H1 (cell line): ENCODE results near the gene VGLL1. TPM values are rescaled to one million over a fixed set of nuclear protein-coding genes. Genes with fewer than 3 reads are reported as not detected.

Experiments
- CTCF ChIA-PET: fragments of 300-600 bp; sonication (Branson Sonifier 250); formaldehyde crosslinking; loops from one replicate; lab custom pipeline; 2021; ENCODE audit not compliant: partially characterized antibody; lab: Charles Lee
- POLR2A ChIA-PET: fragments of 300-600 bp; sonication (Branson Sonifier 250); formaldehyde crosslinking; loops from one replicate; lab custom pipeline; 2021; ENCODE audit warnings: inconsistent platforms; ENCODE audit not compliant: partially characterized antibody; lab: Charles Lee
- DNase-seq, 2 experiments: peaks; one replicate each; pipeline versions ENCODE4 v3.0.0 to v3.0.0-alpha.2; 2010 to 2022; ENCODE audit warnings: low spot score in 2 of 2, low read depth in 1 of 2, mixed read lengths in 1 of 2
- FAIRE-seq: peaks from 2 replicates; lab custom pipeline; 2011; peaks lifted over from hg19 to GRCh38; lab: Jason Lieb, UNC
- H2AFZ ChIP-seq: 2 replicates; pipeline ENCODE4 v1.8.1; 2012; ENCODE audit warnings: low read length, inconsistent platforms
- H2AK5ac ChIP-seq: 2 replicates; pipeline ENCODE4 v1.6.1; 2013; ENCODE audit warnings: low read depth, low read length
- H2BK120ac ChIP-seq: replicated peaks from 2 replicates; pipeline ENCODE3; 2013; ENCODE audit warnings: low read depth, low read length, inconsistent platforms
- H2BK12ac ChIP-seq: 2 replicates; pipeline ENCODE4 v1.6.1; 2013; ENCODE audit warnings: low read depth, low read length
- H2BK15ac ChIP-seq: 2 replicates; pipeline ENCODE4 v1.6.1; 2013; ENCODE audit warnings: low read length
- H2BK20ac ChIP-seq: 2 replicates; pipeline ENCODE4 v1.6.1; 2013; ENCODE audit warnings: low read length
- H2BK5ac ChIP-seq: 2 replicates; pipeline ENCODE4 v1.6.1; 2013; ENCODE audit warnings: low read depth, low read length
- H3K14ac ChIP-seq: 2 replicates; pipeline ENCODE4 v1.6.1; 2013; ENCODE audit warnings: inconsistent platforms; ENCODE audit not compliant: insufficient read length
- H3K18ac ChIP-seq: 2 replicates; pipeline ENCODE4 v1.6.1; 2013; ENCODE audit warnings: low read length; ENCODE audit errors: extremely low read depth
- H3K23ac ChIP-seq: 2 replicates; pipeline ENCODE4 v1.6.1; 2013; ENCODE audit warnings: inconsistent platforms; ENCODE audit not compliant: insufficient read length
- H3K23me2 ChIP-seq: 2 replicates; pipeline ENCODE4 v1.6.1; 2013; ENCODE audit warnings: low read depth, low read length
- H3K27ac ChIP-seq: 2 replicates; pipeline ENCODE4 v1.6.1; 2011; ENCODE audit warnings: low read depth, low read length, inconsistent platforms
- H3K27me3 ChIP-seq, 4 experiments: replicated peaks in 1 of 4; 1 replicate in 1 of 4; 2 replicates in 3 of 4; pipeline versions ENCODE4 v1.6.1 to v1.8.1; 2011 to 2013; ENCODE audit warnings: low read length in 3 of 4, mild to moderate bottlenecking in 3 of 4, inconsistent platforms in 2 of 4, mixed read lengths in 2 of 4, moderate library complexity in 1 of 4; ENCODE audit not compliant: control insufficient read depth in 3 of 4, insufficient read depth in 3 of 4; ENCODE audit errors: extremely low read depth in 1 of 4
- H3K36me3 ChIP-seq, 4 experiments: 2 replicates each; pipeline versions ENCODE4 v1.6.1 to v1.8.1; 2011 to 2013; ENCODE audit warnings: mild to moderate bottlenecking in 4 of 4, low read length in 3 of 4, moderate library complexity in 2 of 4, control low read depth in 1 of 4, inconsistent platforms in 1 of 4; ENCODE audit not compliant: insufficient read depth in 4 of 4, control insufficient read depth in 2 of 4
- H3K4ac ChIP-seq: replicated peaks from 2 replicates; pipeline ENCODE3; 2013; ENCODE audit warnings: low read length, low read depth, mixed read lengths, inconsistent platforms; ENCODE audit not compliant: insufficient read length
- H3K4me1 ChIP-seq, 4 experiments: replicated peaks in 1 of 4; 1 replicate in 1 of 4; 2 replicates in 3 of 4; pipeline versions ENCODE4 v1.6.1 to v1.8.1; 2011 to 2013; ENCODE audit warnings: low read length in 3 of 4, inconsistent platforms in 2 of 4, mixed read lengths in 1 of 4; ENCODE audit not compliant: insufficient read depth in 4 of 4, control insufficient read depth in 3 of 4
- H3K4me2 ChIP-seq, 2 experiments: 2 replicates each; pipeline versions ENCODE4 v1.6.1 to v1.8.1; 2011 to 2013; ENCODE audit warnings: low read depth in 2 of 2, low read length in 2 of 2, control low read depth in 1 of 2, inconsistent platforms in 1 of 2, mild to moderate bottlenecking in 1 of 2; ENCODE audit not compliant: insufficient read depth in 1 of 2
- H3K4me3 ChIP-seq, 4 experiments: fragments of 200-600, 300-600 bp in 1 of 4; sonication (generic), shearing (Covaris generic), sonication (Bioruptor Twin) in 1 of 4; 2 replicates each; pipeline versions ENCODE4 v1.5.1 to v1.8.1; 2011 to 2016; ENCODE audit warnings: low read length in 4 of 4, low read depth in 3 of 4, control low read depth in 2 of 4, inconsistent platforms in 2 of 4, mild to moderate bottlenecking in 2 of 4, mixed read lengths in 1 of 4, moderate library complexity in 1 of 4; ENCODE audit not compliant: insufficient read depth in 2 of 4; ENCODE audit errors: extremely low read depth in 1 of 4
- H3K56ac ChIP-seq: replicated peaks from 2 replicates; pipeline ENCODE3; 2013; ENCODE audit warnings: low read depth, mild to moderate bottlenecking, mixed read lengths, low read length, inconsistent platforms; ENCODE audit not compliant: insufficient read length
- H3K79me1 ChIP-seq: 2 replicates; pipeline ENCODE4 v1.6.1; 2013; ENCODE audit warnings: low read depth, low read length, control low read depth
- H3K79me2 ChIP-seq, 2 experiments: 2 replicates each; pipeline versions ENCODE4 v1.6.1 to v1.8.1; 2012 to 2013; ENCODE audit warnings: low read length in 2 of 2, mild to moderate bottlenecking in 2 of 2, inconsistent platforms in 1 of 2; ENCODE audit not compliant: insufficient read depth in 2 of 2, control insufficient read depth in 1 of 2
- H3K9ac ChIP-seq, 4 experiments: replicated peaks in 1 of 4; 1 replicate in 1 of 4; 2 replicates in 3 of 4; pipeline versions ENCODE4 v1.6.1 to v1.8.1; 2011 to 2013; ENCODE audit warnings: low read depth in 3 of 4, low read length in 3 of 4, control low read depth in 2 of 4, mild to moderate bottlenecking in 2 of 4, moderate library complexity in 2 of 4, inconsistent platforms in 1 of 4; ENCODE audit errors: extremely low read depth in 1 of 4
- H3K9me3 ChIP-seq, 2 experiments: 2 replicates each; pipeline versions ENCODE4 v1.6.1 to v1.8.1; 2012 to 2013; ENCODE audit warnings: mild to moderate bottlenecking in 2 of 2, moderate library complexity in 2 of 2, control low read depth in 1 of 2, inconsistent platforms in 1 of 2, low read depth in 1 of 2, low read length in 1 of 2, mixed read lengths in 1 of 2; ENCODE audit not compliant: insufficient read depth in 2 of 2
- H4K20me1 ChIP-seq, 2 experiments: replicated peaks in 1 of 2; 2 replicates each; pipeline versions ENCODE3 to v1.8.1; 2011 to 2013; ENCODE audit warnings: inconsistent platforms in 2 of 2, low read length in 2 of 2, mild to moderate bottlenecking in 1 of 2; ENCODE audit not compliant: insufficient read depth in 2 of 2, control insufficient read depth in 1 of 2
- H4K5ac ChIP-seq: 2 replicates; pipeline ENCODE4 v1.6.1; 2013; ENCODE audit warnings: low read length, low read depth, mixed read lengths, inconsistent platforms; ENCODE audit not compliant: insufficient read length
- H4K8ac ChIP-seq: 2 replicates; pipeline ENCODE4 v1.8.0; 2013; ENCODE audit warnings: mild to moderate bottlenecking, moderate library complexity, low read length, inconsistent platforms; ENCODE audit not compliant: insufficient read depth; ENCODE audit errors: extremely low read depth
- H4K91ac ChIP-seq: replicated peaks from 2 replicates; pipeline ENCODE3; 2013; ENCODE audit warnings: low read length, mixed read lengths, inconsistent platforms; ENCODE audit not compliant: insufficient read length
- ATF3 ChIP-seq: IDR thresholded peaks from 2 replicates; pipeline ENCODE4 v1.6.1; 2011; ENCODE audit warnings: low read depth, mild to moderate bottlenecking, low read length; ENCODE audit not compliant: insufficient read depth
- BACH1 ChIP-seq: IDR thresholded peaks from 2 replicates; pipeline ENCODE4 v1.6.1; 2012; ENCODE audit warnings: low read length, improper control_type of control experiment
- E2F6 ChIP-seq: IDR thresholded peaks from 2 replicates; pipeline ENCODE4 v1.6.1; 2012; ENCODE audit warnings: inconsistent platforms
- NANOG ChIP-seq: IDR thresholded peaks from 2 replicates; pipeline ENCODE4 v1.6.1; 2011; ENCODE audit warnings: low read length, low read depth, mild to moderate bottlenecking, inconsistent platforms; ENCODE audit not compliant: insufficient read depth, poor library complexity, severe bottlenecking
- SUZ12 ChIP-seq: fragments of 200-600 bp; sonication (generic); IDR thresholded peaks from 2 replicates; pipeline ENCODE4 v1.6.1; 2012; ENCODE audit warnings: mild to moderate bottlenecking, inconsistent platforms, low read length, moderate library complexity, mixed read lengths
- USF2 ChIP-seq: IDR thresholded peaks from 2 replicates; pipeline ENCODE4 v1.6.1; 2011; ENCODE audit warnings: low read length, improper control_type of control experiment
- WGBS, 2 experiments: shearing (Covaris generic) in 1 of 2; methylation state at CpG; one replicate each; pipeline versions ENCODE4 v1.1.6 to v1.1.7; 2013 to 2015; ENCODE audit warnings: low lambda C conversion rate in 2 of 2, mixed read lengths in 2 of 2, inconsistent platforms in 1 of 2, low coverage in 1 of 2, missing lambda C conversion rate in 1 of 2; ENCODE audit not compliant: insufficient replicate concordance in 2 of 2, insufficient coverage in 1 of 2, insufficient read length in 1 of 2; ENCODE audit errors: extremely low coverage in 1 of 2, missing lambda C conversion rate in 1 of 2; 5-methylcytosine and 5-hydroxymethylcytosine counted together
- polyA plus RNA-seq, 7 experiments: library from polyadenylated mRNA; depleted of rRNA in 3 of 7; stranded (reverse) in 5 of 7; unstranded in 2 of 7; fragments of >200 nt in 5 of 7; fragments of 200-250 nt in 2 of 7; gene quantifications; 1 replicate in 5 of 7; 2 replicates in 1 of 7; 4 replicates in 1 of 7; pipeline versions ENCODE4 v1.2.1 to v1.2.3, GENCODE V29; 2011 to 2013; ENCODE audit warnings: missing spikeins in 2 of 7, mixed read lengths in 2 of 7
- total RNA-seq: library from RNA; stranded (reverse); fragmentation: NEBNext Ultra II Directional; extraction: Animal tissue kit (Norgen Biotek cat#: 25700); gene quantifications from 2 replicates; pipeline ENCODE4 v1.2.1, GENCODE V29; 2021

Gene VGLL1
- total and polyA plus RNA-seq, 2 of the 8 experiments (the other 6 are each of a cell fraction or from before 2014, with no cell fraction given), result not detected

- Histone ChIP-seq H3K56ac (no peak overlapping the region), H3K27me3 (no peaks in the 10 kb centered on the region), H3K27ac (no peak overlapping the region), H4K91ac (no peak overlapping the region), H3K79me2 (no peaks in the 10 kb centered on the region), H2AFZ (peak overlapping the region; percentile 53; the same call in 1 of the 2 replicates), H2BK5ac (no peak overlapping the region), H2AK5ac (no peak overlapping the region), H2BK120ac (no peak overlapping the region), H3K4ac (no peak overlapping the region), H3K79me1 (no peaks in the 10 kb centered on the region), H4K20me1 (no peaks in the 10 kb centered on the region), H3K36me3 (no peaks in the 10 kb centered on the region), H4K8ac (no peak overlapping the region), H3K18ac (no peak overlapping the region), H3K4me3 (no peak overlapping the region), H3K9me3 (no peaks in the 10 kb centered on the region), H2BK20ac (no peak overlapping the region), H3K23ac (no peak overlapping the region), H3K14ac (no peak overlapping the region), H2BK15ac (no peak overlapping the region), H3K4me2 (no peak overlapping the region), H3K23me2 (no peaks in the 10 kb centered on the region), H4K5ac (no peak overlapping the region), H2BK12ac (no peak overlapping the region), H3K4me1 (peaks cover 0 to 5% (median 3%) of the 10 kb centered on the region in 4 experiments; a peak in 5 of 7 replicates), H3K9ac (no peak overlapping the region)
- CTCF ChIA-PET, result interaction anchor here (1.4 kb wide), 1 partner anchor 11 kb away, joined by 4 read pairs; no protein-coding TSS in a partner anchor
- DNase-seq (no peak), FAIRE-seq (peak; percentile 13)
- POLR2A ChIA-PET, result no interaction called here
- 84% methylated on average over 3 of the region's 3 CpGs; no CpG with 5 or more reads in 1 of the 2 experiments for WGBS, 2 experiments
- no peak for TF ChIP-seq SUZ12
- TF ChIP-seq E2F6, result no peak
- TF ChIP-seq ATF3, result no peak
- no peak for TF ChIP-seq NANOG
- TF ChIP-seq BACH1, result no peak
- no peak for TF ChIP-seq USF2
These were observed 54.4 kb downstream of the VGLL1 start for GRCh38 chrX:136586386-136586785.
